ENCODE results near the gene PMF1. TPM values are rescaled to one million over a fixed set of nuclear protein-coding genes. Genes with fewer than 3 reads are reported as not detected.

PMF1 gene
- total RNA-seq, 2 donors from 2014 or later = 64.6 to 125 TPM

DNA sequence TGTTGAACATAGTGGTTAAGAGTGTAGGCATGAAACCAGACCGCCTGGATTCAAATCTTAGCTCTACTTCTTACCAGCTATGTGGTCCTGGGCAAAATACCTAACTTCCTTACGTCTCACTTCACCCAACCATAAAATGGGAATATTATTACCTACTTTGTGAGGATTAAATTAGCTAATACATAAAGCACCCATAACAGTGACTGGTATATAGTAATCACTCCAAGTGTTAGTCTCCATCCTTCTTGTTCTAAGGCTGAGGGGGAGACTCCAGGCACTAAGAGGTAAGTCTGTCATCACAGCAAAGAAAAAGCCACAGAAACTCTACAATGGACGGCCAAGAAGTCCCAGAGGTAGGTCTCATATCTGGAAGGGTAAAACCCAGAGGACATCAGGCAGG lies 67.0 kb downstream of the PMF1 start:
- Histone ChIP-seq H3K36me3 (peaks cover 0 to 8% of the 10 kb centered on the region in 2 donors), H3K27ac (no peak overlapping the region), H3K27me3 (replicated peaks; ENCODE audit: insufficient read depth) (no peaks in the 10 kb centered on the region), H3K4me3 (no peak overlapping the region), H3K4me1 (replicated peaks) (no peaks in the 10 kb centered on the region), H3K9me3 (no peaks in the 10 kb centered on the region)
- DNase-seq (ENCODE audit: low spot score) = no peak
- WGBS = 90% methylated on average over 3 of the region's 3 CpGs
- TF ChIP-seq, protein P1, sequence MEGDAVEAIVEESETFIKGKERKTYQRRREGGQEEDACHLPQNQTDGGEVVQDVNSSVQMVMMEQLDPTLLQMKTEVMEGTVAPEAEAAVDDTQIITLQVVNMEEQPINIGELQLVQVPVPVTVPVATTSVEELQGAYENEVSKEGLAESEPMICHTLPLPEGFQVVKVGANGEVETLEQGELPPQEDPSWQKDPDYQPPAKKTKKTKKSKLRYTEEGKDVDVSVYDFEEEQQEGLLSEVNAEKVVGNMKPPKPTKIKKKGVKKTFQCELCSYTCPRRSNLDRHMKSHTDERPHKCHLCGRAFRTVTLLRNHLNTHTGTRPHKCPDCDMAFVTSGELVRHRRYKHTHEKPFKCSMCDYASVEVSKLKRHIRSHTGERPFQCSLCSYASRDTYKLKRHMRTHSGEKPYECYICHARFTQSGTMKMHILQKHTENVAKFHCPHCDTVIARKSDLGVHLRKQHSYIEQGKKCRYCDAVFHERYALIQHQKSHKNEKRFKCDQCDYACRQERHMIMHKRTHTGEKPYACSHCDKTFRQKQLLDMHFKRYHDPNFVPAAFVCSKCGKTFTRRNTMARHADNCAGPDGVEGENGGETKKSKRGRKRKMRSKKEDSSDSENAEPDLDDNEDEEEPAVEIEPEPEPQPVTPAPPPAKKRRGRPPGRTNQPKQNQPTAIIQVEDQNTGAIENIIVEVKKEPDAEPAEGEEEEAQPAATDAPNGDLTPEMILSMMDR (IDR thresholded peaks at IDR 0.05) = no peak
- no peak for TF ChIP-seq POLR2A (IDR thresholded peaks at IDR 0.05)
- TF ChIP-seq POLR2AphosphoS5 (IDR thresholded peaks at IDR 0.05) = no peak
- intact Hi-C loops (cut with DNase I) = no loop called here

DNA sequence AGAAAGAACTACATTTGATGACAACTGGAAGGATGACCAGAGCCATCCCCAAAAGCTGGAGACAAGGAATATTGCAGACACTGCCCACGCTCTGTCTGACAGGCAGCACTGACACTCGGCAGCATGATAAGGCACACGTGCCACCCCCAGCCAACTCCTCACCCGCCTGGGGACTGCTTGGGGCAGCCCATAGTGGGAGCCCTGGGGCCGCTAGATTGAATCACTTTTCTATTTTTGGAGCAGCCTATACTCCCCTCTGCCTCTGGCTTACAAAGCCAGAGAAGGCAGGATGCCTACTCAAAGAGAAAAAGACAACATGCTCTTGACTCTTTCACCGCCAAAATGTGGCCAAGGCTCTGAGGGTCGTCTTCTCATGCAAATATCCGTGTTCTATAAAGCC lies 68.5 kb downstream of the PMF1 start:
- peaks cover 0 to 7% of the 10 kb centered on the region in 2 donors for H3K36me3 ChIP-seq
- no peak for DNase-seq (ENCODE audit: low spot score)
- no peaks in the 10 kb centered on the region for H3K9me3 ChIP-seq
- no peaks in the 10 kb centered on the region for H3K27me3 ChIP-seq (replicated peaks; ENCODE audit: insufficient read depth)
- intact Hi-C loops (cut with DNase I) = no loop called here
- no peaks in the 10 kb centered on the region for H3K4me1 ChIP-seq (replicated peaks)
- TF ChIP-seq, protein P1 (IDR thresholded peaks at IDR 0.05) = no peak
- TF ChIP-seq POLR2A (IDR thresholded peaks at IDR 0.05) (no peak), POLR2AphosphoS5 (IDR thresholded peaks at IDR 0.05) (no peak)
- peak overlapping the region; percentile 88 to 93 for H3K27ac ChIP-seq
- H3K4me3 ChIP-seq = peak overlapping the region in 1 of 2 donors; percentile 84
- 23% methylated on average over 8 of the region's 8 CpGs for WGBS

DNA sequence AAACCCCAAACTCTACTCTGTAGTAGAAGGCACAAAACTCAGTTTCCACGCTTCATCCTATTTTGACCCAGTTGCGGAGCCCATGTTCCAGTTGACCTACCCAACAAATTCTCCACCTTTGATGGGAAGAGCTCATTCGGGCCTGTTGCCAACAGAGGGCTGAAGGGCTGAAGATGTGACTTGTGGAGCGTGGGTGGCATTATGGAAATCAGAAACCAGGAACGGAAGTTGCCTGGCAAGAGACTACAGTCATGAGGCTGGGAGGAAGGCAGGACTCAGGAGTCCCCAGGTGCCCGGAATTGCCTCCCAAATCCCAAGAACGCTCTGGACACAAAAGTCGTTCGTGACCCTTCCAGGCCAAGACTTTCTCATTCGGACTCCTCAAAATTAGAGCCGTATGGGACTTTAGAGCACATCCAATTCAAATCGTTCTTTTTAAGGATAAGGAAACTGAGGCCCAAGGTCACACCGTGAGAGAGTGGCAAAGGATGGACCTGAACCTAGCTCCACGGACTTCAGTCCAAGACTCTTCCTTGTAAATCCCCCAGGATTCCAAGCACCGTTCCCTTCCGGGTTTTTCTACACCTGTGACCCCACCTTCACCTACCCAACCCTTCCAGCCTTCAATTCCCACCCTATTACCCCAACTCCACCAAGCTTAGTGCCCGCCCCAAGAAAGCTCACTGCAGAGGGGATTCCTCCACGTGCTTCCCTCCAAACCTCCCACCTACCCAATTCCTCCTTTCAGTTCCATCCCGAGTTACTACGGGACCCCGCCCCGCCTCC lies 69.1 kb downstream of the PMF1 start:
- Histone ChIP-seq H3K27ac (peak overlapping the region; percentile 88 to 93), H3K4me1 (replicated peaks) (no peaks in the 10 kb centered on the region), H3K9me3 (no peaks in the 10 kb centered on the region), H3K36me3 (peaks cover 0 to 3% of the 10 kb centered on the region in 2 donors), H3K4me3 (peak overlapping the region; percentile 84 to 95), H3K27me3 (replicated peaks; ENCODE audit: insufficient read depth) (no peaks in the 10 kb centered on the region)
- TF ChIP-seq POLR2A (IDR thresholded peaks at IDR 0.05) = no peak
- no peak for TF ChIP-seq POLR2AphosphoS5 (IDR thresholded peaks at IDR 0.05)
- TF ChIP-seq, protein P1 (IDR thresholded peaks at IDR 0.05) = no peak
- intact Hi-C loops (cut with DNase I) = no loop called here
- 7% methylated on average over 22 of the region's 22 CpGs for WGBS
- DNase-seq (ENCODE audit: low spot score) = peak; percentile 36

DNA sequence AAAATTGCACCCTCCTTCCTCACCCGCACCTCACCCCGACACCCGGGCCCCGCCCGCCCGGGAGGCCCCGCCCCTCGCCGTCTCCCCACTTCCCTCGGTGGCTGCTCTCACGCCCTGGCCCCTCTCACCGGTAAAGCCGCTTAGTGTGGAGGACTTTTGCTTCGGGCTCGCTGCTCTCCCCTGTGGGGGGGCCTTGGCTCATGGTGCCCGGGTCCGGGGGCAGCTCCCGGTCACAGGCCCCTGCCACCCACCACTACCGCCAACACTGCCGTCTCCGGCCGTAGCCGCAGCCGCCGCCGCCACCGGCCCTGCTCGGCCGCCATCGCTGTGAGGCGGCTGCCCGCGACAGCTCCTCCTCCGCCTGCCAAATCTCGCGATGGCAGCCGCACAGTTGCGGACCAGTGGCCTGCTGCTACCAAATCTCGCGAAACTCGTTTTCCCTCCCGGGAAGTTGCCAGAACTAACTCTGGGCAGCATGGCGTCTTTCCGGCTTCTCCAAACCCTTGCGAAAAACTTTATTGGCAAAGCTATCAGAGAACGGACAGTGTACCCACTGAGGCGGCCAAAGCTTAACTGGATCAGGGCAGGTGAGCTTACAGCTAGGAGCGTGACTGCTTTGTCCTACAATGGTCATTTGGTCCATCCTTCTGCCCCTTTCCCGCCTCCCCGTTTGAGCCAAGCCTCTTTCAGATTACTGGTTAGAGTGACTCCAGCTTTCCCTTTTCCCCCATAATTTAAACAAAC lies 69.8 kb downstream of the PMF1 start, which contains the start of gene SMG5:
TSS of gene SMG5 (minus strand) at position 347 of the 744 bp plus-strand sequence. CDS start at position 202, 145 bp downstream.
- Histone ChIP-seq H3K36me3 (no peaks in the 10 kb centered on the region), H3K4me1 (replicated peaks) (no peaks in the 10 kb centered on the region), H3K4me3 (peak within 1 kb of the TSS; percentile 84 to 95), H3K9me3 (no peaks in the 10 kb centered on the region), H3K27ac (peak within 1 kb of the TSS; percentile 88 to 93), H3K27me3 (replicated peaks; ENCODE audit: insufficient read depth) (no peaks in the 10 kb centered on the region)
- TF ChIP-seq POLR2AphosphoS5 (IDR thresholded peaks at IDR 0.05) (peak; percentile 99), POLR2A (IDR thresholded peaks at IDR 0.05) (peak; percentile 88)
- TF ChIP-seq, protein P1 (IDR thresholded peaks at IDR 0.05) = no peak
- intact Hi-C loops (cut with DNase I) = no loop called here
- DNase-seq (ENCODE audit: low spot score) = peak; percentile 97
- under 1% methylated on average over 44 of the region's 50 CpGs for WGBS

Data from prostate gland (tissue), 2 donors.